Neural cell (in vitro differentiated cells): ENCODE results near the gene TCF25. TPM values are rescaled to one million over a fixed set of nuclear protein-coding genes. Genes with fewer than 3 reads are reported as not detected.

Experiments
- H2AFZ ChIP-seq: fragments of 200-600, 300-800 bp; sonication (generic), shearing (Covaris generic); 2 replicates; pipeline ENCODE4 v1.6.0; 2014; ENCODE audit warnings: low read depth, mild to moderate bottlenecking, antibody characterized with exemption, low read length, moderate library complexity
- H3F3A ChIP-seq: fragments of 200-600 bp; shearing (Covaris generic); 2 replicates; pipeline ENCODE4 v1.6.1; 2016; ENCODE audit warnings: mild to moderate bottlenecking, moderate library complexity, mixed read lengths, antibody characterized with exemption, low read length; ENCODE audit not compliant: insufficient read depth, poor library complexity, severe bottlenecking
- H3K27ac ChIP-seq: fragments of 200-600, 300-800 bp; sonication (generic), shearing (Covaris generic); 2 replicates; pipeline ENCODE4 v1.5.1; 2014; ENCODE audit warnings: mild to moderate bottlenecking, low read length, moderate library complexity
- H3K27me3 ChIP-seq: fragments of 300-800, 200-600 bp; sonication (generic), shearing (Covaris generic); 2 replicates; pipeline ENCODE4 v1.6.0; 2014; ENCODE audit warnings: mild to moderate bottlenecking, low read depth, low read length, moderate library complexity; ENCODE audit not compliant: insufficient read depth
- H3K36me3 ChIP-seq: fragments of 300-800, 200-600 bp; sonication (generic), shearing (Covaris generic); 2 replicates; pipeline ENCODE4 v1.5.1; 2014; ENCODE audit warnings: mild to moderate bottlenecking, antibody characterized with exemption, low read length, moderate library complexity; ENCODE audit not compliant: insufficient read depth
- H3K4me2 ChIP-seq: fragments of 300-800, 200-600 bp; sonication (generic), shearing (Covaris generic); 2 replicates; pipeline ENCODE4 v1.6.0; 2014; ENCODE audit warnings: mild to moderate bottlenecking, low read length
- H3K4me3 ChIP-seq: fragments of 300-800, 200-600 bp; sonication (generic), shearing (Covaris generic); 2 replicates; pipeline ENCODE4 v1.5.1; 2014; ENCODE audit warnings: mild to moderate bottlenecking, low read length, moderate library complexity
- H3K79me2 ChIP-seq: fragments of 200-600 bp; shearing (Covaris generic); replicated peaks from 2 replicates; pipeline ENCODE4 v1.6.0; 2014; ENCODE audit warnings: mild to moderate bottlenecking, low read length, moderate library complexity; ENCODE audit not compliant: insufficient read depth
- H3K9ac ChIP-seq: fragments of 300-800, 200-600 bp; sonication (generic), shearing (Covaris generic); 2 replicates; pipeline ENCODE4 v1.6.1; 2016; ENCODE audit warnings: mild to moderate bottlenecking, low read length, mixed read lengths
- H3K9me2 ChIP-seq: fragments of 200-600 bp; shearing (Covaris generic); 2 replicates; pipeline ENCODE4 v1.6.1; 2016; ENCODE audit warnings: mild to moderate bottlenecking, low read length, mixed read lengths; ENCODE audit not compliant: insufficient read depth
- H3K9me3 ChIP-seq: fragments of 200-600, 300-800 bp; sonication (generic), shearing (Covaris generic); 2 replicates; pipeline ENCODE4 v1.6.1; 2016; ENCODE audit warnings: mild to moderate bottlenecking, mixed run types, low read length, moderate library complexity, mixed read lengths
- H4K20me1 ChIP-seq: fragments of 200-600 bp; shearing (Covaris generic); 2 replicates; pipeline ENCODE4 v1.6.1; 2016; ENCODE audit warnings: mild to moderate bottlenecking, mixed run types; ENCODE audit not compliant: insufficient read depth
- CTCF ChIP-seq: fragments of 450-650 bp; IDR thresholded peaks from 2 replicates; pipeline ENCODE4 v1.5.1; 2014; ENCODE audit warnings: antibody characterized with exemption, mild to moderate bottlenecking, moderate library complexity; ENCODE audit not compliant: poor library complexity, severe bottlenecking
- EP300 ChIP-seq: fragments of 450-650 bp; conservative IDR thresholded peaks from 2 replicates; pipeline ENCODE4 v1.6.1; 2014; ENCODE audit warnings: antibody characterized with exemption, mild to moderate bottlenecking, moderate library complexity; ENCODE audit not compliant: poor library complexity, severe bottlenecking
- EZH2 ChIP-seq: fragments of 200-600, 300-800 bp; shearing (Covaris generic), sonication (generic); IDR thresholded peaks from 2 replicates; pipeline ENCODE4 v1.6.1; 2014; ENCODE audit warnings: antibody characterized with exemption, low read length, borderline replicate concordance, mild to moderate bottlenecking; ENCODE audit not compliant: insufficient read depth, poor library complexity, severe bottlenecking
- MXI1 ChIP-seq: fragments of 450-650 bp; conservative IDR thresholded peaks from 2 replicates; pipeline ENCODE4 v1.6.1; 2014; ENCODE audit warnings: antibody characterized with exemption, mild to moderate bottlenecking; ENCODE audit not compliant: poor library complexity, severe bottlenecking
- POLR2AphosphoS5 ChIP-seq: IDR thresholded peaks from 2 replicates; pipeline ENCODE4 v1.6.1; 2012
- RAD21 ChIP-seq: fragments of 450-650 bp; conservative IDR thresholded peaks from 2 replicates; pipeline ENCODE4 v1.6.1; 2014; ENCODE audit warnings: antibody characterized with exemption, mild to moderate bottlenecking, moderate library complexity
- REST ChIP-seq: IDR thresholded peaks from 2 replicates; pipeline ENCODE4 v1.6.1; 2012; ENCODE audit warnings: borderline replicate concordance
- SMC3 ChIP-seq: fragments of 450-650 bp; conservative IDR thresholded peaks from 2 replicates; pipeline ENCODE4 v1.6.1; 2014; ENCODE audit warnings: antibody characterized with exemption, mild to moderate bottlenecking, moderate library complexity; ENCODE audit not compliant: poor library complexity
- TAF1 ChIP-seq: IDR thresholded peaks from 2 replicates; pipeline ENCODE4 v1.6.1; 2012; ENCODE audit warnings: low read depth
- polyA plus RNA-seq: library from polyadenylated mRNA; depleted of rRNA; stranded (reverse); fragments of >200 nt; gene quantifications from 2 replicates; pipeline ENCODE4 v1.2.3, GENCODE V29; 2014

Gene TCF25
- polyA plus RNA-seq, 1 donor from 2014 or later, result 200 TPM

- Histone ChIP-seq H3K4me3 (no peak overlapping the region), H3K27ac (no peak overlapping the region), H3K9me3 (no peaks in the 10 kb centered on the region), H3K4me2 (no peak overlapping the region), H2AFZ (no peak overlapping the region), H3K36me3 (no peaks in the 10 kb centered on the region), H3F3A (no peaks in the 10 kb centered on the region), H3K79me2 (no peaks in the 10 kb centered on the region), H3K27me3 (no peaks in the 10 kb centered on the region), H3K9me2 (no peaks in the 10 kb centered on the region), H4K20me1 (no peaks in the 10 kb centered on the region), H3K9ac (no peak overlapping the region)
- TF ChIP-seq EZH2, result no peak
- no peak for TF ChIP-seq MXI1
- TF ChIP-seq RAD21, result no peak
- TF ChIP-seq SMC3, result no peak
- TF ChIP-seq EP300, result no peak
- no peak for TF ChIP-seq POLR2AphosphoS5
- no peak for TF ChIP-seq REST
- TF ChIP-seq CTCF, result no peak
- no peak for TF ChIP-seq TAF1
These were observed 27.5 kb downstream of the TCF25 start for GRCh38 chr16:89900885-89901284.

- no peaks in the 10 kb centered on the region for H3K9me3 ChIP-seq
- H3K79me2 ChIP-seq, result no peaks in the 10 kb centered on the region
- H3F3A ChIP-seq, result no peaks in the 10 kb centered on the region
- H3K4me2 ChIP-seq, result no peak overlapping the region
- H3K9me2 ChIP-seq, result no peaks in the 10 kb centered on the region
- H3K4me3 ChIP-seq, result no peak overlapping the region
- no peaks in the 10 kb centered on the region for H3K27me3 ChIP-seq
- H3K36me3 ChIP-seq, result no peaks in the 10 kb centered on the region
- no peaks in the 10 kb centered on the region for H4K20me1 ChIP-seq
- H3K27ac ChIP-seq, result no peak overlapping the region
- TF ChIP-seq EZH2 (no peak), MXI1 (no peak), POLR2AphosphoS5 (no peak), CTCF (no peak)
- no peak overlapping the region for H3K9ac ChIP-seq
- no peak overlapping the region for H2AFZ ChIP-seq
These were observed 29.6 kb downstream of the TCF25 start for GRCh38 chr16:89902980-89903379.
